ENCODE measurements around the gene NXN.

The NXN gene

DNA sequence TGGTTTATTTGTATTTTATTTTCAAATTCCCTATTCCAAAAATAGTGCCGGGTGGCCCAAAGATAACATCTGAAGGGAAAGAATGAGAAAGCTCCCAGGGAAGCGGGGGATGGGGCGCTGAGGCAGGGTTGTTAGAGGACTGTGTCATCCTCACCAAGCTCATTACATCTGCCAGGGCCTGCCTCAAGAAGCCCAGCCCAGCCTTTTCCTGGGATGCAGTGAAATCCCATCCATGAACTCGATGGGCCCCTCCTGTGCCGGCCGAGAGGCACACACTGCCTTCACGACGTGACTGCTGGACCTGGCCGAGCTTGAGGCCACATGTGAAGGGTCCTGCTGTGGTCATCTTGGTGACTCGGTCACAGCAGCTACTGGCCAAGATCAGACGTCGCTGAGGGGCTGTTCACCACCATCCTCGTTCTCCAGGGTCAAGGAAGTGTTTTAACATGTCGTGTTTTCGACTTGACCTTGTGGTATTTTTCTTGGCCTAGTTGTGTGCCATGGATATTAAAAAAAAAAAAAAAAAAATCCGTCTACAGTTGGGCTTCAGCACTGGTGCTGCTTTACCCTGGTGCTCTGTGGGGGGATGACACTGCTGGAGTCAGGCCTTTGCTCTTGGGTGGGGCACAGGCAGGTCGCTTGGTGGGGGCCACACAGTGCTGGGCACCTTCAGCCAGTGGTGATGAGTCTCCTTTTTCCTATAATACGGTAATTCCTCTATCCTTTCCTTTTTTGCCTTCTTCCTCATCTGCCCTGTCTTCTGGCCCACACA lies 22.2 kb upstream of the NXN start:
- TF ChIP-seq GATA2 (IDR thresholded peaks at IDR 0.05; ENCODE audit: low read depth, low read length) (no peak), GATA3 (IDR thresholded peaks at IDR 0.05; ENCODE audit: low read depth, low read length) (no peak)

DNA sequence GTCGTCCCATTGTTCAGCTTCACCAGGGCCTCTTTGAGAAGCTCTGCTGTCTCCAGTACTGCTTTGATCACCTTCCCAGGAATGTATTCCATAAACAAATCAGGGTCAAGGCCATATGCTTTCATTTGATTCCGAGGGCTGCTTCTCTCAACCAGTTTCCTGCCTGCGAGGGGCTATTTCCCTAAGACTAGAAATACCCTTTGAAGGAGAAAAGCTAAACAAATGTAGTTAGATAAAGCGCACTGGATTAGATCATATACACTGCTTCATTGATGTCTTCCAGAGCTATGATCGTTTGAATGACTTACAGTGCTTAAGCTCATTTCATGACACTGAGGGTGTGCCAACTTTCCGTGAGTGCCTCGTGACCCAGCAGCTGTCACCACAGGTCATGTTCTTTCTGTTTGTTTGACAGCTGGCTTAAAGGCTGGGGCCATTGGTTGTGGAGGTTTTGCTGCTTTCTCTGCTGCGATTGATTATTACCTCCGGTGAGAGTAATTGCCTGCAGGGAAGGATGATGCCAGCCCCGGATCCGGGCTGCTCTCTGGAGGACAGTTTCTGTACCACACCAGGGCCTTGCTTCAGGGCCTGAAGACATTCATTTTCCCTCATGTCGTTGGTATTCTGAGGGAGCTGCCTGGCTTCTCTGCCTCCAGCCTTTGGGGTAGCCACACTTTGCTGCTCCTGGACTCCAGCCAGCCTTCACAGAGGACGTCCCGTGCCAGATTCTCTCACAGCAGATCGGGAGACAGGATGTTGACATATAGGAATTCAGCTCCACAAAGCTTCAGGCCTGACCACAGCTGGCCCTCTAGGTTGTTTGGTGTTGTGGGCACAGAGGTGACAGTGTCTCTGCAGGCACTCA lies 21.3 kb upstream of the NXN start:
- TF ChIP-seq GATA3 (IDR thresholded peaks at IDR 0.05; ENCODE audit: low read depth, low read length) (no peak), GATA2 (IDR thresholded peaks at IDR 0.05; ENCODE audit: low read depth, low read length) (no peak)

DNA sequence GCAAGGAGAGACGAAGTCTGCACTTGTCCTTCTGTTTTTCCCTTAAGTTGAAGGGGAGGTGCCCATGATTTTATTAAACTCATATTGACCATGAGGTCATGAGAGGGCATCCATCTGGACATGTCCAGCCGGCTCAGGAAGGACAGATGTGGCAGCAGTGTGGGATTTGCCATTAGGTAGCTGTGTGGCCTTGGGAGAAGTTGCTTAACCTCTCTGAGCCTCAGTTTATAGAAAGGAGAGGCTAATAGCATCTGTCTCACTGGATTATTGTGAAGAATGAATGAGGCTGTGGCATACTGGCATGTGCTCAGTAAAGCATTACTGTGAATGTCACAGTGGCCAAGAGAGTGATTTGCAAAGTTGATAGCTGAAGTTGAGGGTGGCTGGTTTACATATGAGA lies 18.5 kb upstream of the NXN start:
- TF ChIP-seq GATA2 (IDR thresholded peaks at IDR 0.05; ENCODE audit: low read depth, low read length) (no peak), GATA3 (IDR thresholded peaks at IDR 0.05; ENCODE audit: low read depth, low read length) (no peak)

DNA sequence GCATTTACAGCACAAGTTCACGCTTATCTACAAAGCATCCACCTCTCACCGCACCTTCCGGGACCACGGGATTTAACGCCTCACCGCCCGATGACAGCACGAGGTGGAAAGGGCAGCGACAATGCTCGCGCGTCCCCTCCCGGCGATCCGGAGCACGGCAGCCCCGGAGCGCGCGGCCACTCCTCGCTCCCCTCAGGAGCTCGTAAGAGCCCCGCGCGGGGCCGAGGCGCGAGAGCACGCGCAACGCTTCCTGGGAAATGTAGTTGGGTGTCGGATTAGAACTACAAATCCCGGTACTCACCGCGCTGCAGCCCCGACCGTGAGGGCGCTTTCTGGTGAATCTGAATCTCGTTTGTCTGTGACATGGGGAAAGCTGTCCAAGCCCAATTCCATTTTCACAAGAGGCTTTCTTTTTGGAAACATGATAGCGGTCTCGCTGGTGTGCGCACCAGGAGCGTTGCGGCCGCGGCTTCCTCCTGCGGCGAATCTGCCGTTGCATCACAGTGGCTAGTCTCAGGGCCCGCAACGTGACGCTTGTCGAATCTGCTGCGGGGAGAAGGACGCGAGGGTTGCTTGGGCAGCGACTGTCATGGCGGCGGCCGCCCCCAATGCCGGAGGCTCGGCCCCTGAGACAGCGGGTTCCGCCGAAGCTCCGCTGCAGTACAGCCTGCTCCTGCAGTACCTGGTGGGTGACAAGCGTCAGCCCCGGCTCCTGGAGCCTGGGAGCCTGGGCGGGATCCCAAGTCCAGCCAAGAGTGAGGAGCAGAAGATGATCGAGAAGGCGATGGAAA lies 17.2 kb upstream of the NXN start, which contains the start of gene TIMM22:
TIMM22 (plus strand) TSS at position 576 of the 791 bp plus-strand sequence; CDS start at position 590, 14 bp downstream.
- TF ChIP-seq GATA3 (IDR thresholded peaks at IDR 0.05; ENCODE audit: low read depth, low read length): no peak
- TF ChIP-seq GATA2 (IDR thresholded peaks at IDR 0.05; ENCODE audit: low read depth, low read length): 0 out of 2 replicates have a peak, but pooled peaks have one; percentile 43

DNA sequence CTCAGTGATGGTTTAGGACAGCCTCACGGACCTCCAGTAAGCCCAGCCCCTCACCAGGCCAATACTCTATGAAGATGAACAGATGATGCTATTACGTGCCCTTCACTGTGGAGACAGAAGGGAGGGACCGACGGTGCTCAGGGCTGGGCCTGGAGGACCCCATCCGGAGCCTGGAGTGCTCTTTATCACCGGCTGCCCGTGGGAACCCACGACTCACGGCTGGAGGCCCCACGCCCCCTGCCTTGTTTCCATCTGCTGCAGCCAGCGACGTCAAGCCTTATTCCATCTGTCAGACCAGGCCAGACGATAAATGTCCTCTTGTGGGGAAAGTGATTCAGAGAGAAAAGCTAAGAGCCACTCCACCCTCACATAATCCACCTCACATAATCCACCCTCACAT lies 13.4 kb upstream of the NXN start:
- TF ChIP-seq GATA3 (IDR thresholded peaks at IDR 0.05; ENCODE audit: low read depth, low read length) (no peak), GATA2 (IDR thresholded peaks at IDR 0.05; ENCODE audit: low read depth, low read length) (no peak)

DNA sequence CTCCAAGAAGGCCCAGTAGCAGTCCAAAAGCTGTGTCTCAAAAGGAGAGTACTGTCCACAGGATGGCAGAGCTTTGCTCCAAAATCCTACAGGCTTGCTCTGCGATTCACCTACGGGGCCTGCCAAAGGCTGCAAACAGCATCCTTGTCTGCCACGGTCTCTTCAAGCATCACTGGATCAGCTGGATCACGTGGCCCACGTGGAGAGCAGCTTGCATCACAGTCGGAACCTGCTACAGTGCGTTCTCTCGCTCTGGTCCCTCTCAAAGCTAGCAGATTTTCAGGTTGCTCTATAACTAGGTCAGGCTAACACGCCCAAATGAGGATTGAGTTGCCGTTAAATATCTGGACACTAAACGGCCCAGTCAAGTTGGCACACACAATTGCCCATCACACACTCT lies 9.0 kb upstream of the NXN start:
- TF ChIP-seq GATA2 (IDR thresholded peaks at IDR 0.05; ENCODE audit: low read depth, low read length) (no peak), GATA3 (IDR thresholded peaks at IDR 0.05; ENCODE audit: low read depth, low read length) (no peak)

DNA sequence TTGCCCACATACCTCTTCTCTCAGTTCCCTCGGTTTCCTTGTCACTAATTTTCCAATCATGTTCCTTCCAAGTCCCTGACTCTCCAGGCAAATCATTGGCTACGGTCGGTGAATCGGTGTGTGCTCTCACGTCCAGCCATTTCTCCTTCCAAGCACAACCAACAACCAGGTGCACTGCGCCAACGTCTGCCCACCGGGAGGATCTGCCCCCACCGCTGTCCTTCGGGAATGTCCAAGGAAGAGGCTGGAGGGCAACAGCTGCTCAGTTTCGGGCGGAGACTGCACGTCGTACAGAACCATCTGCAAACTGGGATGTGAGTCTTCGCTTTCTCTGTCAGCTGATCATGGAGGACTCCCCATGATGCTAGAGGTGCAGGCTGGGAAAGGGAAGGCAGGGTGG lies 8.4 kb upstream of the NXN start:
- TF ChIP-seq GATA2 (IDR thresholded peaks at IDR 0.05; ENCODE audit: low read depth, low read length): no peak
- no peak for TF ChIP-seq GATA3 (IDR thresholded peaks at IDR 0.05; ENCODE audit: low read depth, low read length)

DNA sequence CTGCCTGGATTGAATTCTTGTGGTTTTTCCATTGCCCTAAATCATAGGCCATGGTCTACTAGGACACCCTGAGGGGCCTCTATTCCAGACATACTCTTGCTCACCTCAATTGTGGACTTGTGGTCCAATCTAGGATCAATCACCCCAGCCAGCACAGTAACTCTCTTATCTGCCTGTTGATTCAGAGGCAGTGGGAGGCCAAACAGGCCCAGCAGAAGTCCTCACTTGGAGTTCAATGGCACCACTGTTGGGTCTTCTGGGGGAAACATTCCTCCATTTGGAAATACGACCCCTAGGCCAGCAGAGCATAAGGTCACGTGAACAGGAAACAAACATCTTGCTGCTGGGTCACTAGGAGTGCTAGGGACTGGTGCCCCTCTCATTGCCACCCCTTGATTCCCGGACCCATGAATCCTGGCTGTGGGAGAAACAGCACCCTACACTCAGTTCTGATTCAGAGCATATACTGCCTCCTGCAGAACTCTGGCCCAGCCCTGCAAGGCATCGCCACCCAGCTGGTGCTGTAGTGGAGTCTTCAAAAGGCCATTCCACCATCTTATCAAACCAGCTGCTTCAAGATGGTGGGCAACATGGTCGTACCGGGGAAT lies 6.8 kb upstream of the NXN start:
- no peak for TF ChIP-seq GATA2 (IDR thresholded peaks at IDR 0.05; ENCODE audit: low read depth, low read length)
- TF ChIP-seq GATA3 (IDR thresholded peaks at IDR 0.05; ENCODE audit: low read depth, low read length): no peak

DNA sequence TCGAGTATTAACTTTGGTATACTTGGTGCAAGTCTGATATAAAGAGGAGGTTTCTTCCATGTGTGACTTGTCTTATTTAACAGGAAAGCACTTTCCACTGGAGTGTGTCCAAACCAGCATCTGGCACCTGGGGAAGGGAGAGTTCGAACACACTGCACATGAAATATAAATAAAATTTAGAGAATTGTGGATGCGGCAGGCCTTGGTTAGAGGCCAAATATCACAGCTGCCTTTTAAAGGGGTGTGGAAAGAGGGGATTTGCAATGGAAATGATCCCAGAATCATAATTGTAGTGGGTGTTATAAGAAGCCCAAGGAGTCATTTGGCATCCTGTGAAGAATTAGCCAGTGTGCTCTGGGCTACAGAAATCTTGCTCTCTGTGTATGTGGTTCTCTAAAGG lies 4.3 kb upstream of the NXN start:
- no peak for TF ChIP-seq GATA2 (IDR thresholded peaks at IDR 0.05; ENCODE audit: low read depth, low read length)

DNA sequence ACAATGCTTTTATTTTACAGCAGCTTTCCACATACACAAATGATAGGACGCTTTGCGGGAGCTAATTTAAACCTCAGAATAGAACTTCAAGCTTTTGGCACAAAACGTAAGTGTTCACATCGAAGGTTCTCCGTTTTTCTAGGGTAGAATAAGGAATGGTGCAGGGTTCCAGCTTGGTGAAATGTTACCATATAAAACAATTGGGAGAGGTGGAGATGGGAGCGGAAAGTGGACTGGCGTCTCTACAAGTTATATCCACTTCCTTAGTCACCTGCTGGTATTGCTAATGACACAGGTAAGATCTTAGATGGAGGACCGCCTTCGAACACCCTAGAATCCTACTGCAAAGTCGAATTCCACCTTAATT lies 1.7 kb upstream of the NXN start:
- TF ChIP-seq GATA3 (IDR thresholded peaks at IDR 0.05; ENCODE audit: low read depth, low read length) (no peak), GATA2 (IDR thresholded peaks at IDR 0.05; ENCODE audit: low read depth, low read length) (no peak)

DNA sequence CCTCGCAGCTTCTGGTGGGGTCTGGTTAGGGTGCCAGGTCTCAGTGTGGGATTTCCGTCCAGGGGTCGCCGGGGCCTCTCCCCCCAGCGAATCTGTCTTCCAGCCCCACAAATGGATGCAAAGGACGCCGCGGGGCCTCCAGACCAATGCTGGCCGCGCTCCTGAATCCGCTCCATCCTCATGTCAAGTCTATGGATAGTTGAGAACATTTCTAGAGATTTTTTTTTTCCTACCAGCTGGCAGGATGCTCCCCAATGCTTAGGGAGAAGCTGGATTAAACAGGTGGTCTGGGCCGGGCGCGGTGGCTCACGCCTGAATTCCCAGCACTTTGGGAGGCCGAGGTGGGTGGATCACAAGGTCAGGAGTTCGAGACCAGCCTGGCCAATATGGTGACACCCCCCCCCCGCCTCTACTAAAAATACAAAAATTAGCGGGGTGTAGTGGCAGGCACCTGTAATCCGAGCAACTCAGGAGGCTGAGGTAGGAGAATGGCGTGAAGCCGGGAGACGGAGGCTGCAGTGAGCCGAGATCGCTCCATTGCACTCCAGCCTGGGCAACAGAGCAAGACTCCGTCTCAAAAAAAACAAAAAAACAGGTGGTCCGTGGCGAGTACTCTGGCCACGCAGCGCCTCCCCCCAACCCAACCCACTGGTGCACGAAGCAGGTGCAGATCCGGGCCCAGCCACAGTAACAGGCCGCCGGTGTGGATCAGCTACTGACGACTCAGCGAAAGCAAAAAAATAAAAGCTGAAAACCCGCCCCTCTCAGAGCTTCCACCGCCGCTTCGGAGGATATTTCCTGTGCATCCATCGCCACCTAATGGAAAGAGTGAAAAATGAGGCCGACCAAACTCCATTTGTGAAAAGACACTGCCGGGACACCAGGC lies 1.1 kb upstream of the NXN start:
- TF ChIP-seq GATA3 (IDR thresholded peaks at IDR 0.05; ENCODE audit: low read depth, low read length) (no peak), GATA2 (IDR thresholded peaks at IDR 0.05; ENCODE audit: low read depth, low read length) (no peak)

DNA sequence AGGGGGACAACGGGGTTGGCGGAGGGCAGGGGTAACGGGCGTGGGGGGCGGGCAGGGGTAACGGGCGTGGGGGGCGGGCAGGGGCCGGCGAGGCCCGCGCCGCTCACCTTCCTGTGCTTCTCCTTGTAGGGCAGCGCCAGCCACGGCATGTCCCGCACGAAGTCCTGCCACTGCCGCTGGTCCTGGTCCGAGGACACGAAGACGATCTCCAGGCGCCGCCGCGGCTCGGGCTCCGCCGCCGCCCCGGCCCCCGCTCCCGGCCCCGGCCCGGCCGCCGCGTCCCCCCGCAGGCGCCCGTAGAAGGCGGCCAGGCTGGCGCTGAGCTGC lies 401 bp downstream of the NXN start:
- no peak for TF ChIP-seq GATA3 (IDR thresholded peaks at IDR 0.05; ENCODE audit: low read depth, low read length)
- no peak for TF ChIP-seq GATA2 (IDR thresholded peaks at IDR 0.05; ENCODE audit: low read depth, low read length)
